Calu3 (cell line): ENCODE data around the gene RCOR1. TPM values are rescaled to one million over a fixed set of nuclear protein-coding genes. Genes with fewer than 3 reads are reported as not detected.
"Not testable (repeated sequence)": the region's sequence is repeated elsewhere in the genome, so short reads cannot be mapped to it uniquely, and the experiment has no call there.

Experiments
- BruUV-seq: library from RNA; stranded (reverse); fragments of 400-500 nt; replicated peaks from 2 replicates; lab custom pipeline; 2021; lab: Mats Ljungman, UMichigan
- CTCF ChIA-PET: fragments of 300-600 bp; sonication (Branson Sonifier 250); formaldehyde crosslinking; loops from one replicate; lab custom pipeline; 2022; ENCODE audit warnings: antibody characterized with exemption; lab: Charles Lee
- DNase-seq: peaks from one replicate; pipeline ENCODE4 v3.0.0; 2022
- H3K27ac Mint-ChIP-seq: one replicate; pipeline ENCODE4 v1.8.0; 2022; ENCODE audit warnings: mixed read lengths; ENCODE audit not compliant: unreplicated experiment
- H3K27me3 Mint-ChIP-seq: one replicate; pipeline ENCODE4 v1.8.0; 2022; ENCODE audit warnings: mixed read lengths; ENCODE audit not compliant: unreplicated experiment
- H3K36me3 Mint-ChIP-seq: one replicate; pipeline ENCODE4 v1.8.0; 2022; ENCODE audit warnings: mild to moderate bottlenecking, moderate library complexity, mixed read lengths; ENCODE audit not compliant: insufficient read depth, unreplicated experiment
- H3K4me1 Mint-ChIP-seq: one replicate; pipeline ENCODE4 v1.8.0; 2022; ENCODE audit warnings: mild to moderate bottlenecking, low read depth, mixed read lengths; ENCODE audit not compliant: unreplicated experiment
- H3K4me3 Mint-ChIP-seq: one replicate; pipeline ENCODE4 v1.8.0; 2022; ENCODE audit warnings: mild to moderate bottlenecking, low read depth, moderate library complexity, mixed read lengths; ENCODE audit not compliant: unreplicated experiment
- H3K9me3 Mint-ChIP-seq: one replicate; pipeline ENCODE4 v1.8.0; 2022; ENCODE audit warnings: low read depth, mixed read lengths; ENCODE audit not compliant: unreplicated experiment
- intact Hi-C: fragments of 100-400 bp; cut with micrococcal nuclease; formaldehyde crosslinking; loops from one replicate; pipeline ENCODE4 v1.10.0; 2022; ENCODE audit not compliant: unreplicated experiment
- total RNA-seq: library from RNA; stranded (reverse); gene quantifications from 2 replicates; pipeline ENCODE4 v1.2.3, GENCODE V29; 2022
- TF ChIP-seq, protein P1 (sequence below): fragments of 200-600 bp; IDR thresholded peaks from one replicate; pipeline ENCODE4 v1.8.0; 2022; ENCODE audit warnings: antibody characterized with exemption; ENCODE audit not compliant: unreplicated experiment

The RCOR1 gene
- total RNA-seq, 1 experiment from 2014 or later = 28.6 TPM

DNA sequence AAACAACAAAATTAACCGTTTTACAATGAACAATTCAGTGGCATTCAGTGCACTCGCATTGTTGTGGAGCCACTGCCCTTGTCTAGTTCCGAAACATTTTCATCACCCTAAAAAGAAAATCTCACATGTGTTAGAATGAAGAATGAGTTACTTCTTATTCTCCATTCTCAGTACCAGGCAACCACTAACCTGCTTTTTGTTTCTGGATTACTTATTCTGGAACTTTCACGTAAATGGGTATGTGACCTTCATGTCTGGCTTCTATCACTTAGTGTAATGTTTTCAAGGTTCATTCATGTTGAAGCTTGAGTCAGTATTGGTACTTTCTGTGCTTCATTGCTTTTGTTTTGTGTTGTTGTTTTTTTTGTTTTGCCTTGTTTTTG lies 15.6 kb downstream of the RCOR1 start:
- Mint-ChIP-seq H3K4me3 (no peak overlapping the region), H3K27me3 (no peaks in the 10 kb centered on the region), H3K4me1 (no peaks in the 10 kb centered on the region), H3K27ac (no peak overlapping the region), H3K36me3 (no peaks in the 10 kb centered on the region), H3K9me3 (no peaks in the 10 kb centered on the region)
- CTCF ChIA-PET = interaction anchor here (0.6 to 0.7 kb wide), 3 partner anchors 11 to 85 kb away, joined by 3 to 9 read pairs (median 5); no protein-coding TSS in a partner anchor
- TF ChIP-seq, protein P1, sequence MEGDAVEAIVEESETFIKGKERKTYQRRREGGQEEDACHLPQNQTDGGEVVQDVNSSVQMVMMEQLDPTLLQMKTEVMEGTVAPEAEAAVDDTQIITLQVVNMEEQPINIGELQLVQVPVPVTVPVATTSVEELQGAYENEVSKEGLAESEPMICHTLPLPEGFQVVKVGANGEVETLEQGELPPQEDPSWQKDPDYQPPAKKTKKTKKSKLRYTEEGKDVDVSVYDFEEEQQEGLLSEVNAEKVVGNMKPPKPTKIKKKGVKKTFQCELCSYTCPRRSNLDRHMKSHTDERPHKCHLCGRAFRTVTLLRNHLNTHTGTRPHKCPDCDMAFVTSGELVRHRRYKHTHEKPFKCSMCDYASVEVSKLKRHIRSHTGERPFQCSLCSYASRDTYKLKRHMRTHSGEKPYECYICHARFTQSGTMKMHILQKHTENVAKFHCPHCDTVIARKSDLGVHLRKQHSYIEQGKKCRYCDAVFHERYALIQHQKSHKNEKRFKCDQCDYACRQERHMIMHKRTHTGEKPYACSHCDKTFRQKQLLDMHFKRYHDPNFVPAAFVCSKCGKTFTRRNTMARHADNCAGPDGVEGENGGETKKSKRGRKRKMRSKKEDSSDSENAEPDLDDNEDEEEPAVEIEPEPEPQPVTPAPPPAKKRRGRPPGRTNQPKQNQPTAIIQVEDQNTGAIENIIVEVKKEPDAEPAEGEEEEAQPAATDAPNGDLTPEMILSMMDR = no peak
- no peak for DNase-seq
- no TSS peak for BruUV-seq
- intact Hi-C loops = no loop called here

DNA sequence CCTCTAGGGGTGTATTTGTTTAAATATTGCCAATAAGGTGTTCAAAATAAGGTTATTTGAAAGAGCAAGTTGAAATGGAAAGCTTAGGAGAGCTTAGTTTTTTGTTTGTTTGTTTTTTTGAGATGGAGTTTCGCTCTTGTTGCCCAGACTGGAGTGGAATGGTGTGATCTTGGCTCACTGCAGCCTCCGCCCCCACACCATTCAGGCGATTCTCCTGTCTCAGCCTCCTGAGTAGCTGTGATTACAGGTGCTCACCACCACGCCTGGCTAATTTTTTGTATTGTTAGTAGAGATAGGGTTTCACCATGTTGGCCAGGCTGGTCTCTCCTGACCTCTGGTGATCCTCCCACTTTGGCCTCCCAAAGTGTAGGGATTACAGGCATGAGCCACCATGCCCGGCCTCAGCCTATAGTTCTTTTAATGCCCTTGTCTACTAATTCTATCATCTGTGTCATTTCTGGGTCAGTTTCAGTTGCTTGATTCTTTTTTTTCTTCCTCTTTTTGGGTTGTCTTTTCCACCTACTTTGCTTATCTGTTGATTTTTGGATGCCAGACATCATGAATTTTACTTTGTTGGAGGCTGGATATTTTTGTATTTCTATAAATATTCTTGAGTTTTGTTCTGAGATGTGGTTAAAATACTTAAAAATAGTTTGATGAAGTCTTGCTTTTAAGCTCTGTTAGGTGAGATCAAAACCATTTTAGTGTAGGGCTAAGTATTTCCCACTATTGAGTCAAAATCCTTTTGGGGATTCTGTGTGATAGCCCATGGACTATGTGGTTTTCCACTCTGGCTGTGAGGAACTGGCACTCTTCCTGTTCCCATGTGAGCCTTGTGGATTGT lies 18.7 kb downstream of the RCOR1 start:
- Mint-ChIP-seq H3K27me3 (no peaks in the 10 kb centered on the region), H3K27ac (no peak overlapping the region), H3K4me1 (no peaks in the 10 kb centered on the region), H3K4me3 (no peak overlapping the region), H3K9me3 (no peaks in the 10 kb centered on the region), H3K36me3 (no peaks in the 10 kb centered on the region)
- no peak for DNase-seq
- BruUV-seq = no TSS peak
- TF ChIP-seq, protein P1 = no peak
- intact Hi-C loops = no loop called here
- CTCF ChIA-PET = no interaction called here

DNA sequence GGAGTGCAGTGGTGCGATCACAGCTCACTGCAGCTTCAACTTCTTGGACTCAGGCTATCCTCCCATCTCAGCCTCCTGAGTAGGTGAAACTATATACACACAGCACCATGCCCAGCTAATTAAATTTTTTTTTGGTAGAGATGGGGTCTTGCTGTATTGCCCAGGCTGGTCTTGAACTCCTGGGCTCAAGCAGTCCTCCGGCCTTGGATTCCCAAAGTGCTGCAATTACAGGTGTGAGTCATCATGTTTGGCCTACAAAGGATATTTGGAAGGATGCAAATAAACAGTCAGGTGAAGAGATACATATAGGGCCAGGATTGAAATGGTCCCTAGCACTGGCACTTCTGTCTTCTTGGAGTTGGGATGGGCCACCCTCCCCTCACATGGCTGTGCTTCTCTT lies 23.9 kb downstream of the RCOR1 start:
- TF ChIP-seq, protein P1 = no peak
- no TSS peak for BruUV-seq
- no peak overlapping the region for H3K27ac Mint-ChIP-seq
- intact Hi-C loops = no loop called here
- DNase-seq = no peak
- H3K4me3 Mint-ChIP-seq = no peak overlapping the region
- H3K9me3 Mint-ChIP-seq = no peaks in the 10 kb centered on the region
- CTCF ChIA-PET = no interaction called here
- H3K36me3 Mint-ChIP-seq = no peaks in the 10 kb centered on the region
- H3K27me3 Mint-ChIP-seq = no peaks in the 10 kb centered on the region
- peaks cover 19% of the 10 kb centered on the region for H3K4me1 Mint-ChIP-seq

DNA sequence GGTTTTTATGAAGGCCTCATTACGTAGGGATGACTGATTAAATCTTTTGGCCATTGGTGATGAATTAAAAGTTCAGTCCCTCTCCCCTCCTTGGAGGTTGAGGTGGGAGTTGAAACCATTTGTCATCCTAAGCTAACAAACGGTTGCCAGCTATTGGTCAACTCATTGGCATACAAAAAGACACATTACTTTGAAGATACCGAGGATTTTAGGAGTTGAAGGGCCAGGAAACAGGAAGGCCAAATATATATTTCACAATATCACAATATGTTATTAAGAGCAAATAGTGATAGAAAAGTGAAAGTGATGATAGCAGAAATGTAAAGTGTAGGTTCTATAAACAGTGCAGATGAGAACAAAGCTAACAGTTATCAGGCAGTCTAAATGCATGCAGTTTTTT lies 24.4 kb downstream of the RCOR1 start:
- BruUV-seq = no TSS peak
- Mint-ChIP-seq H3K4me3 (no peak overlapping the region), H3K4me1 (peaks cover 19% of the 10 kb centered on the region), H3K36me3 (no peaks in the 10 kb centered on the region), H3K27ac (no peak overlapping the region), H3K9me3 (no peaks in the 10 kb centered on the region), H3K27me3 (no peaks in the 10 kb centered on the region)
- intact Hi-C loops = no loop called here
- DNase-seq = no peak
- CTCF ChIA-PET = no interaction called here
- TF ChIP-seq, protein P1 = no peak

DNA sequence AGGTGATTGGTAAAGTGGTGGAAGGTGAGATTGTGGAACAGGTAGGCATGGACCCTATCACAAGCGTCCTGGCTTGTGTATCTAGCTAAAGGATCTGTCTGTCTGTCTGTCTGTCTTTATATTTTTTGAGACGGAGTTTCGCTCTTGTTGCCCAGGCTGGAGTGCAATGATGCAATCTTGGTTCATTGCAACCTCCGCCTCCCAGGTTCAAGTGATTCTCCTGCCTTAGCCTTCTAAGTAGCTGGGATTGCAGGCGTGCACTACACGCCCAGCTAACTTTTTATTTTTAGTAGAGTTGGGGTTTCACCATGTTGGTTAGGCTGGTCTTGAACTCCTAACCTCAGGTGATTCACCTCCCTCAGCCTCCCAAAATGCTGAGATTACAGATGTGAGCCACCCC lies 26.6 kb downstream of the RCOR1 start:
- H3K27ac Mint-ChIP-seq, H3K27me3 Mint-ChIP-seq, BruUV-seq, H3K9me3 Mint-ChIP-seq, DNase-seq, H3K4me3 Mint-ChIP-seq, intact Hi-C loops, H3K36me3 Mint-ChIP-seq: not testable (repeated sequence)
- H3K4me1 Mint-ChIP-seq = peaks cover 27% of the 10 kb centered on the region
- CTCF ChIA-PET = interaction anchor here (0.6 kb wide), 1 partner anchor 10 kb away, joined by 5 read pairs; no protein-coding TSS in a partner anchor
